Hematopoietic multipotent progenitor cell treated with erythropoietin and hydrocortisone succinate and interleukin-3 and kit ligand, for 4 days (in vitro differentiated cells): ENCODE data around the gene GLUL.

Experiments used
- DNase-seq: peaks from one replicate; pipeline ENCODE4 v3.0.0-alpha.2; 2015

Gene GLUL

DNA sequence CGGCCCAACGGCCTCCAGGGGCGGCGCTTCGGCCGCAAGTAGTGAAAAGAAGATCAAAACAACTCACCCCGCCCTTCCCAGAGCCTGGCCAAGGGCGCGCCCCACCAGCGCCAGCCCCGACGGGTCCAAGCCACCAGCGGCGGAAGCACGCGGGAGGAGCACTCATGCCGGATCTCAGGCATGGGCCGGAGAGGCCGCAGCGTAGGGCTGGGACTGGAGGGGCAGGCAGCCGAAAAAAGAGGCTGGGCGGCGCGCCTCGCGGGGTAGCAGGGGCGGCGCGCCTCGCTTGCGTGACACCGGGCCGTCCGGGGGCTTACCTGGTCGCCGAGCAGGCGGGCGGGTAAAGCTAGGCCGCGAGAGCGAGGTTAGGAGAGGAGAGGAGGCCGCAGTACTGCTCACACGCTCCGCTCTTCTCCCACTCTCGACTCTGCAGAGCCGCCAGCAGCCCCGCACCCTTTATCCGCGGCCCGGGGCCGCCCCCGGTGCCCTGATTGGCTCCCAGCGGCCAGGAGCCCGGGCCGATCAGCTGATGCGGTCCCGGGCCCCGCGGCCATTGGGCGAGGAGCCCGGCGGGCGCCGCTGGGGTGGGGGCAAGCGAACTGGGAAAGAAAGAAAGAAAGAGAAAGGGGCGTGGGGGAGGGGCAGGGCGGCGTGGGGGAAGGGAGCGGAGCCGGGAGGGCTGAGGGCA, at the start of gene GLUL:
GLUL (minus strand) TSS at position 429 of the 688 bp plus-strand sequence. CDS start 3,053 bp downstream, outside the sequence.
- DNase-seq, result peak; percentile 98

DNA sequence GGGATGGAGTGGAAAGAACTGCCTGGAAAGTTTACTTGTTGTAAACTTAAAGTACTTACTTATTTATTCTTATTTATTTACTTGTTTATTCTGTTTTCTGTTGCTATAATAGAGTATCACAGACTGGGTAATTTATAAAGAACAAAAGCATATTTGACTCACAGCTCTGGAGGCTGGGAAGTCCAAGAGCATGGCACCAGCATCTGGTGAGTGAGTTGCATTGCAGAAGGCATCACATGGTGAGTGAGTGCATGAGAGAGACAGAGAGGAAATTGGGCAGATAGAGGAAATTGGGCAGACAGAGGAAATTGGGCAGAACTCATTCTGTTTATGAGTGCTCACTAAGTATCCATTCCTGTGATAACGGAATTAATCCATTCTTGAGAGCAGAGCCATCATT, 46.7 kb upstream of the GLUL start:
- no peak for DNase-seq

DNA sequence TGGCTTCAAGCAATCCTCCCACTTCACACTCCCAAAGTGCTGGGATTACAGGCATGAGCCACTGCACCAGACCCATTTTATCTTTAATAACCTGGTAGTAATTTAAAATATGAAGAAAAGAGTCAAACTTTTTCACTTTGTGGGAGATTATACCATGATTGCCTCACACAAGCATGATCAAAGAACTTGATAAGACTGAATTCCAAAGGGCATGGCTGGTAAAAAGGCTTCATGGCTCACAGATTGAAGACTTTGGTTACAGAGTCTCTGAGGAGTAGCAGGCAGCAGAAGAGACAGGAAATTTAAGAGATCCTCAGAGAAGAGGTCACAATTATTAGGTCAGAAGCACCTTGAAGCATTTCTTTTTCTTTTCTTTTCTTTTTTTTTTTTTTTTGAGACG, 42.0 kb upstream of the GLUL start:
- no peak for DNase-seq

DNA sequence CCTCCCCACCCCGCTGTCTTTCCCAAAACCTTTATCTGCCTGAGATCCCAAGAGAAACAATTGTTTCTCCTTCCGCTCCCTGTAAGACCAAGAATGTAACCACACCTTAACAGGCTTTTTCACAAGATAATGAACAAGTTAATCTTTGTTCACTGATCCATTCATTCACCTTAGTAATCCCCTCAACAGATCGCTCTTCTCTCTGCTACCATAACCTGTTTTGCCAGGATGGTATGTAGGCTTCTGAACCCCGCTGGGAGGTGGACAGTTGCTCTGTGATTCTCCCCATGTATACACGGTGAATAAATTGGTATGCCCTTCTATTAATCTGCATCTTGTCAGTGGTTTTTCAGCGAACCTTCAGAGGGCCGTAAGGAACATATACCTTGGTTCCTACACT, 39.7 kb upstream of the GLUL start:
- DNase-seq, result no peak

DNA sequence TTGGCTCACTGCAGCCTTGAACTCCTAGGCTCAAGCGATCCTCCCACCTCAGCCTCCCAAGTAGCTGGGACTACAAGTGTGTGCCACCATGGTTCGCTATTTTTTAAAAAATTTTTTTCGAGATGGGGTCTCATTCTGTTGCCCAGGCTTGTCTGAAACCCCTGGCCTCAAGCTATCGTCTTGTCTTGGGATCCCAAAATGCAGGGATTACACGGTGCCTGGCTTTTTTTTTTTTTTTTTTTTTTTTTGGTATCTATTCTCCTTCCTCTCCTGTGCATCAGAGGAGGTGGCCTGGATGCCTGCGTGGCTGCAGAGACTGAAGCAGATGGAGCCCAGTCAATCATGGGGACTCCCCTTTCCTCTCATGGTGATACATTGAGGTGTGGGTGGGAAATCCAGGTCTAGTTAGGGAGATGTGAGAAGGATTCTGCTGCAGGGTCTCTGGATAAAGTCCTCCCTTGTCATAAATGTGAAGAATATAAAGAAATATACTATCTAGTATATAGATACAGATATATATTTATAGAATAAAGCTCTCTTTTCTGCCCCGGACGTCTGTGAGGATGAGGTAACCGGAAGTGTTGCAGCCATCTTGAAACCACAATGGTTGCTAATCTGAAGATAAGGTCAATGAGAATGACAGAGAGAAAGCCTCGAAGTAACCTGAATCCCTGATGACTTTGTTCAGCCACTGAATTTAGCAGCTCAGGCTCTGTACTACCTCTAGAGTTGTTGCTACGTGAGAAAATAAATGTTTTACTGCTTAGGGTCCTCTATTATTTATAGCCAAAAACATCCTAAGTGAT, 38.9 kb upstream of the GLUL start:
- DNase-seq, result peak; percentile 88

DNA sequence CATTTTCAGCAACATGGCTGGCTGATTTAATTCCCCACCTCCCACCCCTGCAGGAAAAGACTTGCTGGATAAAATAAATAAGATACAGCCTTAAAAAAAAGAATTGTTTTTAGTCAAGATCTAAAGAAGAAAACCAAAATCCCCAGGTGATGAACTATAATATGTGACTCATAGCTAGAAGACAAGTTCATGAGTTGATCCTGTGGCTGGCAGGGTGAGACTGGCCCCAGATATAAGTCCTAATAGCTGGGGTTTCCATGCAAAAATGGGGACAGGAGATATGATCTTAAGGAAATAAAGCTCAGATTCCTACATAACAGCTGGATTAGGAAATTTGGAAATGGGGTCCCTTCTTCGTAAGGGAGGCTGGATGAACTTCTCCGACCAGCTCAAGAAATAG, 36.5 kb upstream of the GLUL start:
- no peak for DNase-seq

DNA sequence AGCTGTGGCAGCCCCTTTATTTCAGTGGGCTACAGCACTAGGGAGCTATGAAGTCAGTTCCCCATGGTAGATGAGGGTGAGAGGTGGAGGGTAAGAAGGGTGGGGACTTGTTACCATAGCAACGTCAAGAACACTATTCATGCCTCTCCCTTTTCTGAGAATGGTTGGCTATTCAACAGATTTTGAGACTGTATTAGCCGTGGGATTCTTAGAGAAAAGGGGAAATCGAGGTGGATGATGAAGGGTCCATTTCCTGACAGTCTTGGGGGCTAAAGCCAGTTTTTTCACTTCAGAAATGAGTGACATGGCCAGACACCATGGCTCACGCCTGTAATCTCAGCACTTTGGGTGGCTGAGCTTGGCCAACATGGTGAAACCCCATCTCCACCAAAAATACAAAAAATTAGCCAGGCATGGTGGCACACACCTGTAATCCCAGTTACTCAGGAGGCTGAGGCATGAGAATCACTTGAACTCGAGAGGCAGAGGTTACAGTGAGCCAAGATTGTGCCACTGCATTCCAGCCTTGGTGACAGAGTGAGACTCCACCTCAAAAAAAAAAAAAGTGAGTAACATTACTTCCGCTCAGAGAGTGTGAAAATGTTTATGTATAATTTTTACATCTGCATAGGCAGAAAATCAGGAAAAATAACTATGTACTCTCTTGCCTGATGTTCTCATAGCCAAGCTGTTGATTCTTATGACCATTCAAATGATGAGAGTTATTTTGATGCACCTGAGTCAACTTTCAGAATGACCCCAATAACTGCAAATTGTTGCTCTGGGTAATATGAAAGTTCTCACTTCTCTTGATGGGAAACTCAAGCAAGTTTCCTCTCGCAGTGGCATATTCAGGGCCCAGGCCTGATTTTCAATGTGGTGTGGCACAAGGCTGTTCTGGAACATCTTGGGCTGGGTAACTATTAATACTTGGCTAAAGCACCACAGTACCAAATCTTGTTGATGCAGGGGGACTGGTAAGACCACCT, 35.1 kb upstream of the GLUL start:
- peak; percentile 18 for DNase-seq

DNA sequence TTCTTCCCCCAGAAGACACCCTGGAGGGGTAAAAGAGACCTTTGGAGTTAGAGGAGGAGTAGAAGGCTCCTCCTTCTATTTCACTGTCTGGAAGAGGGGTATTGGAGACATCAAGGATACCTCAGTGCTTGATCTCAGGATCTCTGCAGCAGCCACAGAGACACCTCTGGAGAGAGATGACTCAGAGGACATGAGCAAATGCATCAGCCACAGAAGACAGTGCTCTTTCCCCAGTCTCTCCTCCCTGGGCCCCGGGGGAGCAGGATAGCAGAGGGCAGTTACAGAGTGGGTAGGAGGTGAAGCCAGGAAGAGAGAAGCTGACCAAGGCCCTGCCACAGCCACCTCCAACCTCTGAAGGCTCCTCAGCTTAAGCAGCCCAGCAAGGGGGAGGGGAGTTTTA, 24.2 kb upstream of the GLUL start:
- no peak for DNase-seq

DNA sequence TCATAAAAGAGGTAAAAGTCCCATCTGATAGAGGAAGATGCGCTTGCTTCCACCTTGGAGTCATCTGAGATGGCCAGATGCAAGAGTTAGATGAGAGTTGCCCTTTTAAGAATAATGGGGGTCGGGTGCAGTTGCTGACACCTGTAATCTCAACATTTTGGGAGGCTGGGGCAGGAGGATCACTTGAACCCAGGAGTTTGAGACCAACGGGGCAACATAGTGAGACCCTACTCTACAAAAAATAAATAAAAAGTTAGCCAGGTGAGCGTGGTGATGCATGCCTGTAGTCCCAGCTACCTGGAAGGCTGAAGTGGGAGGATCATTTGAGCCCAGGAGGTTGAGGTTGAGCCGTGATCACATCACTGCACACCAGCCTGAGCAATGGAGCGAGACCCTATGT, 22.4 kb upstream of the GLUL start:
- no peak for DNase-seq

DNA sequence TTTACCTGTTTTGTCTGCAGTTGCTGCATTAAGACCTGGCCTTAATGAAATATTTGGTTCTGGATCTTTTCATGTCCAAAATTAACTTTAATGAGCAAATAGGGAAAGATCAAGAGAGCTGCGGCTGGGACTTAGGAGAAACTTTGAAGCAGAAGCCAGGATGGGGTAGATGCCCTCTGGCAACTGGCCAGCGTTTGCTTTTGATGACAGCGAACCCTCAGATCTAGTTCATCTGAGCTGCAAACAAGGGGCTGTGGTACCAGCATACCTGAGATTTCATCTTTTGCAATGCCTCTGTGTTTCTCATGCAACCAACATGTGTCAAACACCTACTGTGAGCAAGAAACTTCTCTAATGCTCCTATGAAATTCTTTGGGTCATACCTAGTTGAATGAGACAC, 21.9 kb upstream of the GLUL start:
- no peak for DNase-seq

DNA sequence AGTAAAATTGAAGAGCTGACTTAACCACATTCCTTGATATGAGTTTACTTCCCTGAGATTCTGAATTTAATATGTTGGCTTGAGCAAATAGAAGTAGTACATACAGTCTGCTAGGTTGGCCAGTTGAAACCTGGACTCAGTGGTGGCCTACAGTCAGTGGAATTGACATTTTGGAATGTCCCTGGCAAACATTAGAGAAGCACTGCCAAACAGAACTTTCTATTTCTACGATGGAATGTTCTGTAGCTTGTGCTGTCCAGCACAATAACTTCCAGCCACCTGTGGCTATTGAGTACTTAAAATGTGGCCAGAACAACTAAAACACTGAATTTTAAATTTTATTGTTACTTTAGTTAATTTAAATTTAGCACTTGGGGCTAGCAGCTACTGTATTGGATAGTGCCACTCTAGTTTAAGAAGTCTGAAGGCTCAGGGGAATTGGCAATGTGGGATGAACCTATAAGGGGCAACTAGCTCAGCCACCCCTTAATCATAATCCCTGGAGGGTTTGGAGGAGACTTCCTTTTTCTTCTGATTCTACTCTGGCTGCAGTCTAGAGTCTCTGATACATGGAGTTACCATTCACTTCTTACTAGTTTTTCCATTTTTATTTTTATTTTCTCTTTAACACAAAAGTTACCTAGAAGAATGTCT, 19.2 kb upstream of the GLUL start:
- no peak for DNase-seq

DNA sequence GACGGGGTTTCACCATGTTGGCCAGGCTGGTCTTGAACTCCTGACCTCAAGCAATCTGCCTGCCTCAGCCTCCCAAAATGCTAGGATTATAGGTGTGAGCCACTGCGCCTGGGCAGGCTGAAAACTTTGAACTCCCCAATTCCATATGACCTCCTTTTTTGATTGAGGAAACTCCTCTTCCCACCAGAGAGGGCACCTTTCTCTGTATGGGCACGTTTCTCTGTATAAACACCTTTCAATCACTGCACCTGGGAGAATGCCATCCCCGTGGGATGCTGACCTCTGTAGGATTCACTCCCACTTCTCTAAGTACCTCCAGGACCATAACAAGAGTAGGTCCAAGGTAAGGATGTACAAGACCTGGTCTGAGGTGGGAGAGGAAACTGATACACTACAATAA, 18.5 kb upstream of the GLUL start:
- no peak for DNase-seq

DNA sequence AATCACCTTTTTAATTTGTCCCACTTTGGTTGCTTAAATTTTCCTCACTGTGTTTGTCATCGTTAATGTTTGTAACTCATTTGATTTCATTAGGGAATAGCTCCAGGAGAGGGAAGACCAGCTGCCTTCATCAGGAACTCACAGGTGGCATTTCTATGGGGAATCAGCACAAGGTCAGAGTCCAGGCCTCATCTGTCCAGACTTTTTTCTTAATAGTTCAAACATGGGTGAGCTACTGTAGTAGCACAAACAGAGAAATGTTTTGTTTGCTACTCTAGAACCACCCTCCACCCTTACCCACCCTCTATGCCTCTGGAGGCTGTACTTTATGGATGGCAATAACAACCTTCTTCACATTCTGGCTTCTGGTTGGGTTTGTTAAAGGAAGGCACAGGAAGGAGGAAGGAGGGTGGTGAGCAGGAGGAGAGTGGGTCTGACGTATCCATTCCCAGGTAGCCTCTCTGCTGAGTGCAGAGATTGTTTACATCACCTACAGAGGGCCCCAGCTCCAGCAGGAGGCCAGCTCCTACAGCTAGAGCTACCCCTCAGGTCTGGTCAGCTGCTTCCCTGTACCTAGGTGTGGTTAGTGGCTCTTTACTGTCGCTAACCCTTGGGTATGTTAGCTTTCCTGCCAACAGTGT, 17.0 kb upstream of the GLUL start:
- no peak for DNase-seq

DNA sequence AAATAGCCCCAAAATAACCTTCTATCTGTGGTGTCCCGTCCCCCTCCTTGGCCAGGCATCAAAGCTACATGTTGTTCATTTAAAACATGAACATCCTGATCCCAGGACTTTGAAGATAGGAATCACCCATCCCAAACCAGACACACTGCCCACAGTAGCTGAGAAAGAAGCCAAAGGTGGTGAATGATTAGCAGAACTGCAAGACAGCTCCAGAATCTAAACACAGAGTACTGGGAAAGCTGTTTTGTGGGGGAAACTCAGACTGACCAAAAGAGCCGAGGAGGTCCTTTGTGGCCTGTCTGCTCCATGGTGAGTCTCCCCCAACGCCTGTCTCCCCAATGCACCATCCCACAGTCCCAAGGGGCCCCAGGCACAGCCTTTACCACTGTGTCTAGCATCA, 16.1 kb upstream of the GLUL start:
- DNase-seq, result no peak

DNA sequence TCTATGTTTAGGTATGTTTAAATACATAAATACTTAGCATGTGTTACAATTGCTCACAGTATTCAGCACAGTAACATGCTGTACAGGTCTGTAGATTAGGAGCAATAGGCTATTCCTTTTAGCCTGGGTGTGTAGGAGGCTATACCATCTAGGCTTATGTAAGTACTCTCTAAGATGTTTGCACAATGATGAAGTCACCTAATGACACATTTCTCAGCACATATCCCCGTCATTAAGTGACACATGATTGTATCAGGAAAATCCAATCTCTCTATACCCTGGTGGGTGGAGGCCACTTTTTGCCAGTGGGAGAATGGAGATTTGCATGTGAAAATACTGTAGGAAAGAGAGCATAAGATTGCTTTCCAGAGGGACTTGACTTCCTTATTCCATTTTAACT, 14.4 kb upstream of the GLUL start:
- no peak for DNase-seq

DNA sequence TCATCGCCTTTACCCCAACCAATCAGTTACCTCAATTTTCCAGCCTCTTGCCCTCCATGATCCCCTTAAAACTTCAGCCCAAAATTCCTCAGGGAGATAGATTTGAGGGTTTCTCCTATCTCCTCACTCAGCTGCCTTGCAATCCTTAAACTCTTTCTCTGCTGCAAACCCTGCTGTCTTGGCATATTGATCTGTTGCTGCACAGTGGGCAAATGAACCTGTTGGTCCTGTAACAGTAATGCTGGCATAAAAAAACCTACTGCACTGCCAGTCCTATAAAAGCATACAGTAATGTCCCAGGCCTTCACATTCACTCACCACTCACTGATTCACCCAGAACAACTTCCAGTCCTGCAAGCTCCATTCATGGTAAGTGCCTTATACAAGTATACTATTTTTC, 14.0 kb upstream of the GLUL start:
- DNase-seq, result no peak

DNA sequence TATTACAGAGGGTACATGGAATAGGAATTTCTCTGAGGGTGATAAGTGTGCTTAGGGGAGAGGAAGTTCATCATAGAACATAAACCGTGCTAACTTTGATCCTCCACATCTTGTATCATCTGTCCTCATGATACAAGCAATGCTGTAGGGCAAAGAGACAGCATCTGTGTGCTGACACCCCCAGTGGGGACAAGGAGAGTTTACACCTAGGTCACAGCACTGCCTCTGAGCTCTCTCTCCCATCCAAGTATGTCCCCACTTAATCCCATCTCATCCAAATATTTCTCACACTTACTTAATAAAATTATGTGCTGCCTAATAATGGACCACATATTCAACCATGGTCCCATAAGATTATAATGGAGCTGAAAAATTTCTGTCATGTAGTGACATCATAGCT, 13.2 kb upstream of the GLUL start:
- peak; percentile 35 for DNase-seq

DNA sequence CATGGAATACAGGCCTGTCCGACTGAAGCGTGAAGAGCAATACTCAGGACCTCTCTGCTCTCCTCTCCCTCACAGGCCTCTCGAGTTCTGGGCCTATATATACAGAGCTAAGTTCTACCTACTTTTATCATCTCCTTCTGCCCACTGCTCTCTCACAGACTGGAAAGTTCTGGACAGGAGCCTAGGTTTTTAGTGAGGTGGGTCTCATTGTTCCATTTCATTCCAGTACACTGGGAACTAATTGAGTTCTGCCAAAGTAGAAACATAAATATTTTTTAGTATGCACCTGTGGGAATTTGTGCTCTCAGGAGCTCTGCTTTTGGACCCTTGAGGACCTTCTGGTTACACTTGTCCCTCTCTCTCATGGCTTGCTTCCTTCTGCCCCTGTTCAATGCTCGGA, 9.0 kb upstream of the GLUL start, which contains the start of gene TEDDM1:
TEDDM1 (minus strand) TSS at position 101 of the 400 bp plus-strand sequence. CDS start 182 bp downstream, outside the sequence.
- DNase-seq, result no peak

DNA sequence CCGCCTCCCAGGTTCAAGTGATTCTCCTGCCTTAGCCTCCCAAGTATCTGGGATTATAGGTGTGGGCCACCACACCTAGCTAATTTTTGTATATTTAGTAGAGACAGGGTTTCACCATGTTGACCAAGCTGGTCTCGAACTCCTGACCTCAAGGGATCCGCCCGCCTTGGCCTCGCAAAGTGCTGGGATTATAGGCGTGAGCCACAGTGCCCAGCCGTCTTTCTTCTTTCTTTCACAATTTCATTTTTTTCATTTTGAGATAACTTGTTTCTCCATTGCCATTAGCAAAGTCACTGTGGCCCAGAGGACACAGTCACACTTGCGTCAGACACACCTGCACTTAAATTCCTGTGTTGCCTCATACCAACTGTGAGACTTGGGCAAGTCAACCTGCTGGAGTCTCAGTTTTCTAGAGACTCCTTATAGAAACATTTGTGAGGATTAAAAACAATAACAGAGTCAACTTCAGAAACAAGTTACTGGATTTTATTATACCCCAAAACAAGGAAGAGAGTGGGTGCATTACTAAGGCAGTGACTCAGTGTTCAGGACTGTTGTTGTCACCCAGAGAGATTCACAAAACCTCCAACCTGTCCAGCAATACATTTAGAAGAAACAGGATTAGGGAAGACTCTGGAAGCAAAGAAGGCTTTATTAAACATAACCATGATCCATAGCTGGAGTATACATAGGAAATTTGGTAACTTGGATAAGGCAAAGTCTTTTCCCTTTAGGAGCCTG, 6.2 kb upstream of the GLUL start:
- DNase-seq, result peak; percentile 62

DNA sequence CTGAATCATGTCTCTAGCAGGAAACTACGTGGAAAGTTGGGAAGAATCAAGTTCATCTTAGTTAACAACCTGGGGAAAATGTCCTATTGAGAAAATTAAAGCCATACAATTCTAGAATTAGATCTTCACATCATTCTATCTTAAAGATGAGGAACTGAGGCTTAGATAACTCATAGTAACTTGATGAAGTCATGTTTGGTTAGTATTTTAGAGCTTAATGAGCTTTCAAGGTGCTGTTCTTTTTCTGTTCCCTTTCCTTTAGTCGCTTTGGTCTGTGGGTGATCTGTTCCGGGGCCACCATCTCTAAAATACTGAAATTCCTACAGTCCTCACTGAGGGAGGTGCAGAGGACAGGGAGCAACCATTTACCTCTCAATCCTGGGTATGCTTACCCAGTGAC, 4.3 kb upstream of the GLUL start:
- DNase-seq, result no peak

DNA sequence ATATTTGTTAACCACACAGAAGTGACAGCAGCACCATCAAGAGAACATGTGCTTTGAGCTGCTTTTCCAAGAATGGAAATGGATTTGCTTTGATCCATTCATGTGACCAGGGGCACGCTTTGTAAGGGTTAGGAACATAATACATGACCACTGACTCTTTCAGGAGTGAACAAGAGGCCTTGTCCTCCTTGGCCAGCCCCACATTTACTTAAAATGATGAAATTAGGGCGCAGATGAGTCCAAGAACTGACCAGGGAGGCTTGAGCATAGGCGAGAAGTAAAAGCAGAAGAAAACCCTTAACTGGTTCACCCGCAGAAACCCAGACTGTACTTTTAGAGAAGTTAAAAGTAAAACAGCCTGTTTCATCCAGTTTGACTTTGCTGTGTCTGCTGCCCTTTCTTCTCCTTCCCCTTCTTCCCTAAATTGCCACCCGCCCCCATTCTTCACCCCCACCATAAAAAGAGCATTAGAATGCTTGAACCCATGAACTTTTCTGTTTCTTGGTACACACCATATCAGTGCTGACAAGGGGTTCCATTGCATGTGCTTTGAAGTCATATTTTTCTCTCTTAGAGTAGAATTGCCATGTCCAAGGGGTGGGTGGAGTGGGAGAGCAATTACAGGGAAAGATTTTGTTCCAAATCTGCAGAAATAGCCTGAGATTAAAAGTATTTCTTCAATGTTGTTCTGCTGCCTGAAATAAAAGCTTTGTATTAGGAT, 2.6 kb upstream of the GLUL start:
- DNase-seq, result peak; percentile 81
